Transverse colon (tissue), 4 donors: ENCODE results near the gene PRKCG. TPM values are rescaled to one million over a fixed set of nuclear protein-coding genes. Genes with fewer than 3 reads are reported as not detected.

ENCODE experiments used
- DNase-seq: peaks from one replicate; pipeline ENCODE4 v3.0.0-alpha.2; 2019
- H3K27ac ChIP-seq, 4 donors: fragments of 200-600 bp; sonication (generic); 2 replicates each; pipeline ENCODE4 v1.5.1; 2016 to 2018; ENCODE audit warnings: inconsistent platforms in 4 of 4
- H3K27me3 ChIP-seq: fragments of 200-600 bp; sonication (generic); 2 replicates; pipeline ENCODE4 v1.5.1; 2017; ENCODE audit warnings: inconsistent platforms
- H3K36me3 ChIP-seq, 4 donors: fragments of 200-600 bp; sonication (generic); 2 replicates each; pipeline ENCODE4 v1.5.1; 2017 to 2019; ENCODE audit warnings: inconsistent platforms in 4 of 4
- H3K4me1 ChIP-seq, 4 donors: fragments of 200-600 bp; sonication (generic); 2 replicates each; pipeline ENCODE4 v1.5.1; 2017 to 2020; ENCODE audit warnings: inconsistent platforms in 4 of 4
- H3K4me3 ChIP-seq, 4 donors: fragments of 200-600 bp; sonication (generic); 1 replicate in 1 of 4; 2 replicates in 3 of 4; pipeline versions ENCODE4 v1.5.1 to v1.6.1; 2017 to 2019; ENCODE audit warnings: inconsistent platforms in 4 of 4
- H3K9me3 ChIP-seq, 2 donors: fragments of 200-600 bp; sonication (generic); 2 replicates each; pipeline ENCODE4 v1.5.1; 2017 to 2019; ENCODE audit warnings: inconsistent platforms in 2 of 2
- EP300 ChIP-seq: sonication (generic); formaldehyde crosslinking; IDR thresholded peaks from one replicate; pipeline ENCODE4 v1.6.1; 2017; ENCODE audit warnings: antibody characterized with exemption, low read depth
- POLR2A ChIP-seq: fragments of 450-650 bp; IDR thresholded peaks from one replicate; pipeline ENCODE4 v1.6.1; 2016; ENCODE audit warnings: antibody characterized with exemption, mild to moderate bottlenecking, moderate library complexity
- POLR2AphosphoS5 ChIP-seq, 3 donors: sonication (generic); formaldehyde crosslinking; IDR thresholded peaks; one replicate each; pipeline ENCODE4 v1.6.1; 2016; ENCODE audit warnings: antibody characterized with exemption in 3 of 3
- WGBS, 2 donors: methylation state at CpG; one replicate each; pipeline ENCODE4 v1.1.5; 2018; ENCODE audit warnings: low coverage in 1 of 2; 5-methylcytosine and 5-hydroxymethylcytosine counted together
- in situ Hi-C, 4 donors: fragments of 200-750 bp; cut with MboI; loops; one replicate each; pipeline versions ENCODE4 v1.15.0 to v1.15.1; 2017; ENCODE audit warnings: low sequenced_read_pairs in 3 of 4, low pct_ligation_motif_present in 1 of 4, low pct_unique_long_range_greater_than_20kb in 1 of 4
- intact Hi-C: fragments of 100-400 bp; cut with DNase I; formaldehyde crosslinking; loops from one replicate; pipeline ENCODE4 v1.15.1; 2023; ENCODE audit warnings: low total_unique reads
- total RNA-seq, 4 donors: library from RNA; depleted of rRNA; stranded (reverse); fragments of >200 nt; gene quantifications; one replicate each; pipeline ENCODE4 v1.1.0, GENCODE V29; 2016
- TF ChIP-seq, protein P1 (sequence below), 5 experiments: fragments of 200-600 bp in 3 of 5; fragments of 450-650 bp in 2 of 5; sonication (generic) in 3 of 5; IDR thresholded peaks; 1 replicate in 2 of 5; 2 replicates in 3 of 5; pipeline ENCODE4 v1.5.1; 2016 to 2017; ENCODE audit warnings: antibody characterized with exemption in 5 of 5, inconsistent platforms in 3 of 5, mild to moderate bottlenecking in 2 of 5, moderate library complexity in 1 of 5

The PRKCG gene
- total RNA-seq, 4 donors from 2014 or later = 0.32 TPM; not detected in 3

DNA sequence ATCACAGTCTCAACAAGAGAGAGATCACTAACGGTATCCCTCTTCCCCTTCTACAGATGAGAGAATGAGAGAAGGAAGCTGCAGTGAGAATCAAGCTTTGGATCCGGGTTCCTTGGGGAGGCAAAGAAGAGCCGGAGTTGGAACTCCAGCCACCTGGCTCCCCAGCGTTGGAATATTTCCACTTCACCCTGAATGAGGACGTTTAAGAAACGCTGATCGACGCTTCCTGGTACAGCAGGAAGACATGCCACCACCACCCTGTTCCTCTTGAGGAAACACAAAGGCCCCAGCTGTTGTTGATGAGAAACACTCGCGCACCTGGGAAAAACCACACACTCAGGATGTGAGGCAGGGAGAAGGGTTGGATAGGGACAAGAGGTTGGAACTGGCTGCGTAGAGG is 69.4 kb downstream of the PRKCG start:
- intact Hi-C loops = no loop called here
- WGBS, 2 donors = 50 to 52% methylated on average over 3 to 11 of the region's 11 CpGs
- Histone ChIP-seq H3K9me3 (no peaks in the 10 kb centered on the region), H3K27ac (no peak overlapping the region), H3K4me3 (no peak overlapping the region), H3K36me3 (no peaks in the 10 kb centered on the region), H3K27me3 (peaks cover 25% of the 10 kb centered on the region), H3K4me1 (no peaks in the 10 kb centered on the region)
- in situ Hi-C loops = no loop called here
- TF ChIP-seq POLR2A (no peak), POLR2AphosphoS5 (IDR thresholded peaks at IDR 0.05) (no peak), EP300 (no peak)
- TF ChIP-seq, protein P1, sequence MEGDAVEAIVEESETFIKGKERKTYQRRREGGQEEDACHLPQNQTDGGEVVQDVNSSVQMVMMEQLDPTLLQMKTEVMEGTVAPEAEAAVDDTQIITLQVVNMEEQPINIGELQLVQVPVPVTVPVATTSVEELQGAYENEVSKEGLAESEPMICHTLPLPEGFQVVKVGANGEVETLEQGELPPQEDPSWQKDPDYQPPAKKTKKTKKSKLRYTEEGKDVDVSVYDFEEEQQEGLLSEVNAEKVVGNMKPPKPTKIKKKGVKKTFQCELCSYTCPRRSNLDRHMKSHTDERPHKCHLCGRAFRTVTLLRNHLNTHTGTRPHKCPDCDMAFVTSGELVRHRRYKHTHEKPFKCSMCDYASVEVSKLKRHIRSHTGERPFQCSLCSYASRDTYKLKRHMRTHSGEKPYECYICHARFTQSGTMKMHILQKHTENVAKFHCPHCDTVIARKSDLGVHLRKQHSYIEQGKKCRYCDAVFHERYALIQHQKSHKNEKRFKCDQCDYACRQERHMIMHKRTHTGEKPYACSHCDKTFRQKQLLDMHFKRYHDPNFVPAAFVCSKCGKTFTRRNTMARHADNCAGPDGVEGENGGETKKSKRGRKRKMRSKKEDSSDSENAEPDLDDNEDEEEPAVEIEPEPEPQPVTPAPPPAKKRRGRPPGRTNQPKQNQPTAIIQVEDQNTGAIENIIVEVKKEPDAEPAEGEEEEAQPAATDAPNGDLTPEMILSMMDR (IDR thresholded peaks at IDR 0.05) = no peak
- no peak for DNase-seq

DNA sequence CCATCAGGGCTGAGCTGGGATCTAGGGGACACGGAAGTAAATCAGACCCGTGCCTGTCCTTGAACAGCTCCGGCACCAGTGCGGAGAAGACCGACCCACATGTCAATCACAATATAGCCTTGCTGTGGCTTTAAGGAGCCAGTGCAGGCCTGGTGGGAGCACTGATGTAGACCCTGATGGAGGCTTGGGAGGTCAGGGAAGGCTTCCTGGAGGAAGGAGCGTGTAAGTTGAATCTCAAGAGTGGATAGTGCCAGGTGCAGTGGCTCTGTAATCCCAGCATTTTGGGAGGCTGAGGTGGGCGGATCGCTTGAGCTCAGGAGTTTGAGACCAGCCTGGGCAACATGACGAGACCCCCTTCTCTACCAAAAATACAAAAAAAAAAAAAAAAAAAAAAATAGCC is 70.0 kb downstream of the PRKCG start:
- Histone ChIP-seq H3K9me3 (no peaks in the 10 kb centered on the region), H3K36me3 (no peaks in the 10 kb centered on the region), H3K4me3 (no peak overlapping the region), H3K27me3 (peaks cover 30% of the 10 kb centered on the region), H3K4me1 (no peaks in the 10 kb centered on the region), H3K27ac (no peak overlapping the region)
- TF ChIP-seq EP300 (no peak), POLR2A (no peak), POLR2AphosphoS5 (IDR thresholded peaks at IDR 0.05) (no peak)
- TF ChIP-seq, protein P1 (IDR thresholded peaks at IDR 0.05) = no peak
- in situ Hi-C loops (no loop called here), intact Hi-C loops (no loop called here)
- WGBS, 2 donors = 83% methylated on average over 9 of the region's 9 CpGs; no CpG with 5 or more reads in 1 of the 2 donors
- no peak for DNase-seq

DNA sequence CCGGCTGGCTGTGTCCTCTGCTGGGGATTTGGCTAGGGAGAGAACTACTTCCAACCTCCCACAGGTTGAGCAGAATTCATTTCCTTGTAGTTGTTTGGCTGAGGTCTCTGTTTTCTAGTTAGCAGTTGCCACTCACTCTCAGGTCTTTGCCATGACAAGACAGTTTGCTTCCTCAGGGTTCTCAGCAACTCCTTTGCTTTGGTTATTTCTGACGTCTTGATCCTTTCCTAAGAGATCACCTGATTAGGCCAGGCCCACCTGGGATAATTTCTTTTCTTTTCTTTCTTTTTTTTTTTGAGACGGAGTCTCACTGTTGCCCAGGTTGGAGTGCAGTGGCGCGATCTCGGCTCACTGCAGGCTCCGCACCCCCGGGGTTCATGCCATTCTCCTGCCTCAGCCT is 71.4 kb downstream of the PRKCG start:
- intact Hi-C loops (no loop called here), in situ Hi-C loops (no loop called here)
- H3K36me3 ChIP-seq = no peaks in the 10 kb centered on the region
- peaks cover 37% of the 10 kb centered on the region for H3K27me3 ChIP-seq
- no peak overlapping the region for H3K27ac ChIP-seq
- no peaks in the 10 kb centered on the region for H3K9me3 ChIP-seq
- no peak overlapping the region for H3K4me3 ChIP-seq
- no peak for DNase-seq
- 67 to 89% methylated on average over 1 to 8 of the region's 8 CpGs for WGBS, 2 donors
- no peaks in the 10 kb centered on the region for H3K4me1 ChIP-seq
- TF ChIP-seq, protein P1 (IDR thresholded peaks at IDR 0.05) = no peak
- no peak for TF ChIP-seq POLR2A

Other genes starting within 250 kb of the PRKCG start
- gene NLRP12, start 57.9 kb upstream of the PRKCG start, total RNA-seq = under 1 TPM in 1 of 4 donors, not detected in 3; 0.16 TPM
- 100 to 1,000 TPM in 2 of 4 donors, 10 to 100 TPM in 2; 33.3 to 222 (median 79.1) TPM for gene MYADM, start 14.3 kb upstream of the PRKCG start, total RNA-seq
- gene CACNG7, start 27.1 kb downstream of the PRKCG start, total RNA-seq = not detected
- not detected for gene CACNG8, start 80.7 kb downstream of the PRKCG start, total RNA-seq
- not detected for gene CACNG6, start 109.4 kb downstream of the PRKCG start, total RNA-seq
- not detected for gene VSTM1, start 181.7 kb downstream of the PRKCG start, total RNA-seq
- gene TARM1, start 199.2 kb downstream of the PRKCG start, total RNA-seq = not detected
- gene OSCAR, start 218.6 kb downstream of the PRKCG start, total RNA-seq = 1 to 10 TPM in 1 of 4 donors, under 1 TPM in 2, not detected in 1; 0.27 to 3.2 (median 0.75) TPM
- 100 to 1,000 TPM in 2 of 4 donors, 10 to 100 TPM in 2; 25.4 to 316 (median 97.3) TPM for gene NDUFA3, start 220.7 kb downstream of the PRKCG start, total RNA-seq
- 10 to 100 TPM in 3 of 4 donors, 1 to 10 TPM in 1; 9.8 to 25.8 (median 14.0) TPM for gene TFPT, start 233.5 kb downstream of the PRKCG start, total RNA-seq
- 10 to 100 TPM; 24.7 to 50.5 (median 34.9) TPM for gene PRPF31, start 233.6 kb downstream of the PRKCG start, total RNA-seq